ENCODE measurements around the gene CDK12. TPM values are rescaled to one million over a fixed set of nuclear protein-coding genes. Genes with fewer than 3 reads are reported as not detected.
A peak's percentile ranks its signal among the peaks of the same experiment; 100 is the strongest.
"Not testable (repeated sequence)": the region's sequence is repeated elsewhere in the genome, so short reads cannot be mapped to it uniquely, and the experiment has no call there.

The CDK12 gene
- total and polyA plus RNA-seq, 4 experiments from 2014 or later: 0.87 to 114 (median 56.9) TPM

DNA sequence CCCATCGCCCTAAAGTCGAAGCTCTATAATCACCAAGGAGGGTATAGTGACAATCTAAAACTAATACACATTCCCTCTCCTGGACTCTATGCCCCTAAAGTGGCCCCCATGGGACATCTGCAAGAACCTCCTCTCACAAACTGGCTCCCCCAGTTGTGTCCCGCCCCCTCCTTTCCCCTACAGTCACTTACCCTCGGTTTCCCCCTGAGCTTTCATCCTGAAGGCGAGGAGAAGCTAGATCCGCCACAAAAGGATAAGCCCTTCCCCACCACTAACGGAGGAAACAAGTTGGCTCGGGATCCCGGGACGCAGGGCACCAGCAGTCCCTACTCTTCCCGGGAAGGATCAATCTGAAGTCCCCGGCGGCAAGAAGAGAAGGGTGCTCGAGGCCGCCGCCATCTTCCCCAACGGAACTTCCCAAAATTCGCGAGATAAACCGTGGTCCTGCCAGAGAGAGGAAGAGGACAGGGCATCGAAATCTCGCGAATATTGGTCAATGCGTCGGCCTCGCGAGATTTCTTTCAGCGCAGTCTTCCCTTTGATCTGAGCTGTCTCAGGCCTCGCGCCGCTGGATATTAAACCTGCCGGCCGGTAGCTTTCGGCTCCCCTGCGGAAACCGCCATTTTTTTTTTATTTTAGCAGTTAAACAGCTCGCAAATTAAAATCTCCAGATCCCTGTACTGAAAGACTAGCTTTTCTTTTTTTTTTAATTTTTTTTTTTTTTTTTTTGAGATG lies 10.3 kb upstream of the CDK12 start, which contains the start of gene MED1:
Gene MED1 (minus strand): TSS at position 417 of the 735 bp plus-strand sequence. CDS start 201 bp downstream, at position 216.
- ChIA-PET POLR2A (ENCODE audit: partially characterized antibody) (interaction anchor here (0.6 to 3.8 kb wide), 8 partner anchors 11 to 50 kb away, joined by 3 to 167 read pairs (median 5); partner anchors contain the start of genes CDK12 and FBXL20), CTCF (ENCODE audit: partially characterized antibody) (interaction anchor here (0.8 to 1.7 kb wide), 4 partner anchors 11 to 207 kb away, joined by 3 to 14 read pairs (median 4); partner anchors contain the start of gene CDK12)
- Histone ChIP-seq H3K4me3 (ENCODE audit: low read length in 2 of 2) (peak within 1 kb of the TSS; percentile 94), H3K27ac (ENCODE audit: low read depth, low read length) (peak within 1 kb of the TSS; percentile 83), H3K4me1 (ENCODE audit: insufficient read depth, low read length) (peaks cover 29% of the 10 kb centered on the region), H3K36me3 (ENCODE audit: insufficient read depth, low read length) (no peaks in the 10 kb centered on the region), H3K9me3 (ENCODE audit: control insufficient read depth in 1 of 2, low read length in 2 of 2) (no peaks in the 10 kb centered on the region), H3K27me3 (ENCODE audit: insufficient read depth, low read length) (no peaks in the 10 kb centered on the region)
- DNase-seq: peak; percentile 92 to 96 (median 94)
- Mint-ChIP-seq H3K36me3 (peaks cover 5 to 24% of the 10 kb centered on the region in 2 donors), H3K27ac (peak within 1 kb of the TSS; percentile 97 to 99 (median 99)), H3K4me1 (peaks cover 12 to 32% (median 22%) of the 10 kb centered on the region in 4 donors), H3K27me3 (no peaks in the 10 kb centered on the region), H3K9me3 (no peaks in the 10 kb centered on the region), H3K4me3 (peak within 1 kb of the TSS; percentile 93 to 97 (median 96))
- intact Hi-C loops (cut with micrococcal nuclease): loop anchor here (1.0 kb wide), 2 partner anchors 10 to 49 kb away; partner anchors contain the start of gene CDK12

DNA sequence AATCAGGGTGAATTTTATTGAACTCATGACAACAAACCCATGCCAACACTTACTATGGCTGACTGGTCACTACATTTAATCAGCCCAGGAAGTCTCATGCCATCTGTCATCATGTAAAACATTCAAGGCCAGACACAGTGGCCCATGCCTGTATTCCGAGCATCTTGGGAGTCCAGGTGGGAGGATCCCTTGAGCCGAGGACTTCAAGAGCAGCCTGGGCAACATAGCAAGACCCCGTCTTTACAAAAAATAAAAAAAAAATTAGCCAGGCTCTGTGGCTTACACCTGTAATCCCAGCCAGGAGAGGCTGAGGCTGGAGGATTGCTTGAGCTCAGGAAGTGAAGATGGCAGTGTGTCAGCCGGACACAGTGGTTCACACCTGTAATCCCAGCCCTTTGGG lies 5.4 kb upstream of the CDK12 start:
- POLR2A ChIA-PET (ENCODE audit: partially characterized antibody): no interaction called here
- peaks cover 18% of the 10 kb centered on the region for H3K4me1 ChIP-seq (ENCODE audit: insufficient read depth, low read length)
- CTCF ChIA-PET (ENCODE audit: partially characterized antibody): no interaction called here
- DNase-seq: no peak
- no peak overlapping the region for H3K4me3 ChIP-seq (ENCODE audit: low read length in 2 of 2)
- H3K36me3 ChIP-seq (ENCODE audit: insufficient read depth, low read length): no peaks in the 10 kb centered on the region
- Mint-ChIP-seq H3K9me3 (no peaks in the 10 kb centered on the region), H3K27me3 (no peaks in the 10 kb centered on the region), H3K4me3 (no peak overlapping the region), H3K4me1 (peaks cover 4 to 23% (median 14%) of the 10 kb centered on the region in 4 donors), H3K27ac (no peak overlapping the region), H3K36me3 (peaks cover 0 to 4% of the 10 kb centered on the region in 2 donors)
- H3K9me3 ChIP-seq (ENCODE audit: control insufficient read depth in 1 of 2, low read length in 2 of 2): no peaks in the 10 kb centered on the region
- intact Hi-C loops (cut with micrococcal nuclease): no loop called here
- no peaks in the 10 kb centered on the region for H3K27me3 ChIP-seq (ENCODE audit: insufficient read depth, low read length)
- no peak overlapping the region for H3K27ac ChIP-seq (ENCODE audit: low read depth, low read length)

- H3K4me1 ChIP-seq (ENCODE audit: insufficient read depth, low read length): peaks cover 40% of the 10 kb centered on the region
- H3K4me3 ChIP-seq (ENCODE audit: low read length in 2 of 2): peak overlapping the region; percentile 67 to 96
- no peaks in the 10 kb centered on the region for H3K9me3 ChIP-seq (ENCODE audit: control insufficient read depth in 1 of 2, low read length in 2 of 2)
- ChIA-PET POLR2A (ENCODE audit: partially characterized antibody) (interaction anchor here (0.6 to 5.1 kb wide), 17 partner anchors 10 to 722 kb away, joined by 3 to 167 read pairs (median 5); partner anchors contain the start of genes FBXL20, MED1, RPL19 and RPL23), CTCF (ENCODE audit: partially characterized antibody) (interaction anchor here (0.6 to 2.1 kb wide), 4 partner anchors 11 to 229 kb away, joined by 3 to 14 read pairs (median 3); partner anchors contain the start of gene MED1)
- Mint-ChIP-seq H3K27me3 (no peaks in the 10 kb centered on the region), H3K36me3 (peaks cover 0 to 25% of the 10 kb centered on the region in 2 donors), H3K9me3 (peaks cover 0 to 4% (median 0%) of the 10 kb centered on the region in 8 donors), H3K4me1 (peaks cover 16 to 63% (median 38%) of the 10 kb centered on the region in 4 donors), H3K4me3 (peak overlapping the region; percentile 92 to 98 (median 96)), H3K27ac (peak overlapping the region; percentile 91 to 99 (median 97))
- no peaks in the 10 kb centered on the region for H3K36me3 ChIP-seq (ENCODE audit: insufficient read depth, low read length)
- H3K27ac ChIP-seq (ENCODE audit: low read depth, low read length): peak overlapping the region; percentile 93
- H3K27me3 ChIP-seq (ENCODE audit: insufficient read depth, low read length): no peaks in the 10 kb centered on the region
- DNase-seq: no peak
- intact Hi-C loops (cut with micrococcal nuclease): loop anchor here (1.0 to 10.0 kb wide), 5 partner anchors 11 to 518 kb away; partner anchors contain the start of genes MED1, PSMD3 and RPL19
Measured at GRCh38 chr17:39461926-39462569, 762 bp downstream of the CDK12 start.

DNA sequence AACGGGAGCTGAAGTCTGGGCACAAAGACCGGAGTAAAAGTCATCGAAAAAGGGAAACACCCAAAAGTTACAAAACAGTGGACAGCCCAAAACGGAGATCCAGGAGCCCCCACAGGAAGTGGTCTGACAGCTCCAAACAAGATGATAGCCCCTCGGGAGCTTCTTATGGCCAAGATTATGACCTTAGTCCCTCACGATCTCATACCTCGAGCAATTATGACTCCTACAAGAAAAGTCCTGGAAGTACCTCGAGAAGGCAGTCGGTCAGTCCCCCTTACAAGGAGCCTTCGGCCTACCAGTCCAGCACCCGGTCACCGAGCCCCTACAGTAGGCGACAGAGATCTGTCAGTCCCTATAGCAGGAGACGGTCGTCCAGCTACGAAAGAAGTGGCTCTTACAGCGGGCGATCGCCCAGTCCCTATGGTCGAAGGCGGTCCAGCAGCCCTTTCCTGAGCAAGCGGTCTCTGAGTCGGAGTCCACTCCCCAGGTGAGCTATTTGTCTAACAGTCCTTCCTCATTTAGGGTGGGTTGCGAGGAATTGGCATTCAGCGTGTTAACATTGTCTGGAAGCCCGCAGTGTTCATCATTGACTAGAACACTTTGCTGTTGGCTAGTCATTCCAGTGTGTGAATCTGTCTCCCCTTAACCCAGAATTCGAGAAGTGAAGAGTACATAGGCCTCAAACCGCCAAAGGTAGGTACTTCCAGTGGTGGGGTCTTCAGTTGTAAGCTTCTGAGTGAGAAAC lies 1.5 kb downstream of the CDK12 start:
- intact Hi-C loops (cut with micrococcal nuclease): loop anchor here (10.0 kb wide), 1 partner anchor 258 kb away; the partner anchor contains the start of gene RPL19
- H3K4me3 Mint-ChIP-seq: peak overlapping the region; percentile 92 to 98 (median 96)
- peak overlapping the region; percentile 93 for H3K27ac ChIP-seq (ENCODE audit: low read depth, low read length)
- DNase-seq: no peak
- H3K9me3 ChIP-seq (ENCODE audit: control insufficient read depth in 1 of 2, low read length in 2 of 2): no peaks in the 10 kb centered on the region
- peaks cover 0 to 4% (median 0%) of the 10 kb centered on the region in 8 donors for H3K9me3 Mint-ChIP-seq
- no peaks in the 10 kb centered on the region for H3K36me3 ChIP-seq (ENCODE audit: insufficient read depth, low read length)
- POLR2A ChIA-PET (ENCODE audit: partially characterized antibody): interaction anchor here (0.6 to 5.1 kb wide), 16 partner anchors 9 to 722 kb away, joined by 3 to 167 read pairs (median 6); partner anchors contain the start of genes FBXL20, MED1, RPL19 and RPL23
- H3K27me3 ChIP-seq (ENCODE audit: insufficient read depth, low read length): no peaks in the 10 kb centered on the region
- H3K36me3 Mint-ChIP-seq: peaks cover 4 to 31% of the 10 kb centered on the region in 2 donors
- H3K27me3 Mint-ChIP-seq: no peaks in the 10 kb centered on the region
- H3K27ac Mint-ChIP-seq: peak overlapping the region; percentile 91 to 99 (median 97)
- peaks cover 22 to 71% (median 45%) of the 10 kb centered on the region in 4 donors for H3K4me1 Mint-ChIP-seq
- H3K4me1 ChIP-seq (ENCODE audit: insufficient read depth, low read length): peaks cover 44% of the 10 kb centered on the region
- CTCF ChIA-PET (ENCODE audit: partially characterized antibody): interaction anchor here (0.6 to 2.1 kb wide), 4 partner anchors 12 to 230 kb away, joined by 3 to 14 read pairs (median 3); partner anchors contain the start of gene MED1
- peak overlapping the region; percentile 67 to 96 for H3K4me3 ChIP-seq (ENCODE audit: low read length in 2 of 2)

GRCh38 chr17:39464639-39465181 lies 3.4 kb downstream of the CDK12 start:
- not testable (repeated sequence) for H3K27ac ChIP-seq (ENCODE audit: low read depth, low read length); DNase-seq; H3K9me3 Mint-ChIP-seq; H3K27me3 ChIP-seq (ENCODE audit: insufficient read depth, low read length); H3K36me3 ChIP-seq (ENCODE audit: insufficient read depth, low read length); H3K27me3 Mint-ChIP-seq; H3K9me3 ChIP-seq (ENCODE audit: control insufficient read depth in 1 of 2, low read length in 2 of 2)
- Histone ChIP-seq H3K4me1 (ENCODE audit: insufficient read depth, low read length) (peaks cover 44% of the 10 kb centered on the region), H3K4me3 (ENCODE audit: low read length in 2 of 2) (peak overlapping the region in 1 of 2 donors; percentile 67)
- intact Hi-C loops (cut with micrococcal nuclease): loop anchor here (10.0 kb wide), 1 partner anchor 260 kb away; the partner anchor contains the start of gene RPL19
- Mint-ChIP-seq H3K4me3 (peak overlapping the region; percentile 92 to 98 (median 96)), H3K27ac (peak overlapping the region; percentile 35 to 91 (median 74)), H3K4me1 (peaks cover 23 to 71% (median 45%) of the 10 kb centered on the region in 4 donors), H3K36me3 (peaks cover 4 to 33% of the 10 kb centered on the region in 2 donors)
- POLR2A ChIA-PET (ENCODE audit: partially characterized antibody): interaction anchor here (0.8 to 5.1 kb wide), 5 partner anchors 13 to 1938 kb away, joined by 3 to 167 read pairs (median 4); partner anchors contain the start of genes FBXL20 and MED1
- CTCF ChIA-PET (ENCODE audit: partially characterized antibody): interaction anchor here (1.0 to 1.3 kb wide), 2 partner anchors 10 to 13 kb away, joined by 4 read pairs; partner anchors contain the start of gene MED1

- H3K27me3 ChIP-seq (ENCODE audit: insufficient read depth, low read length); POLR2A ChIA-PET (ENCODE audit: partially characterized antibody): not testable (repeated sequence)
Measured at GRCh38 chr17:39468610-39469009, 7.3 kb downstream of the CDK12 start.

More at GRCh38 chr17:39468610-39469009, 7.3 kb downstream of the CDK12 start:
- intact Hi-C loops (cut with micrococcal nuclease): loop anchor here (10.0 kb wide), 1 partner anchor 264 kb away; the partner anchor contains the start of gene RPL19
- H3K9me3 Mint-ChIP-seq; H3K27ac ChIP-seq (ENCODE audit: low read depth, low read length); H3K4me3 ChIP-seq (ENCODE audit: low read length in 2 of 2); DNase-seq; H3K9me3 ChIP-seq (ENCODE audit: control insufficient read depth in 1 of 2, low read length in 2 of 2); H3K27ac Mint-ChIP-seq; H3K27me3 Mint-ChIP-seq: not testable (repeated sequence)
- Mint-ChIP-seq H3K4me3 (peak overlapping the region in 1 of 8 donors; percentile 31), H3K36me3 (peaks cover 17 to 40% of the 10 kb centered on the region in 2 donors), H3K4me1 (peaks cover 22 to 45% (median 31%) of the 10 kb centered on the region in 4 donors)
- Histone ChIP-seq H3K4me1 (ENCODE audit: insufficient read depth, low read length) (peaks cover 29% of the 10 kb centered on the region), H3K36me3 (ENCODE audit: insufficient read depth, low read length) (peaks cover 18% of the 10 kb centered on the region)
- CTCF ChIA-PET (ENCODE audit: partially characterized antibody): interaction anchor here (0.6 kb wide), 1 partner anchor 263 kb away, joined by 3 read pairs; no protein-coding TSS in a partner anchor
